Measurements from ENCODE around the gene UNC5CL.

Gene UNC5CL

DNA sequence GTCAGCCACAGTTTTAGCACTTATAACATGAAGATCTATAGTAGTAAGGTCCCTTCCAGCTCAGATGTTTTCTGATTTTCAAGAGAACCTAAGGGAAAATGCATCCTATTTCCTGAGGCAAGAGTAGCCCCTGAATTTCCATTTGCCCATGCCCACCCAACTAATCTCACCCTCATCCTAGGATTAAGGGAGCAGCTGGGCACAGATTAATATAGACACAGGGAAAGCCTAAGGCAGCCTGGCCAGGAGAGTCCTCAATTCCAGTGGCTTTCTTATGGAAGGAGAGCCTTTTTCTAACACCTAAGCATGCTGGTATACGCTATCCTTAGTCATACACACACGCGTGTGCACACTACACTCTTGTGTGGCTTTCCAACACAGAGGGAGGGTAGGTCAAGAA, 15.5 kb upstream of the UNC5CL start:
- Histone ChIP-seq H3K27me3 (ENCODE audit: low read depth) (no peaks in the 10 kb centered on the region), H3K9me3 (no peaks in the 10 kb centered on the region), H3K36me3 (replicated peaks) (no peaks in the 10 kb centered on the region), H3K4me1 (no peaks in the 10 kb centered on the region), H3K4me3 (no peak overlapping the region)
- DNase-seq (ENCODE audit: low spot score in 2 of 2) = no peak
- in situ Hi-C loops (cut with MboI; ENCODE audit: low sequenced_read_pairs) = no loop called here

DNA sequence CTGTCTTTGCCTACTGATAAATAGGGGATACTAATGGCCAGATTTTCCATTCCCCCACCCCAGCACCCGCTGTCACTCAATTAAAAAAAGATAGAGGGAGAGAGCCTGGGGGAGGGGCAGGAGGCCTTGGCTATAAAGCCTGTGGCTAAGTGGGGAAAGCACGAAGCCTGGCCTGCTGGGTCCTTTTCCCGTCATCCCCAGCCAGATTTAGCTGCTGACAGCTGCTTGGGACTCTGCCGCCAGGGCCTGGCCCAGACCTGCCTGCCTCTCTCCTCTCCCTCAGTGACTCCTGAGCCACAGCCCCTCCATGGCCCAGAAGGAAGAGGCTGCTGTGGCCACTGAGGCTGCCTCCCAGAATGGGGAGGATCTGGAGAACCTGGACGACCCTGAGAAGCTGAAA, 14.0 kb upstream of the UNC5CL start, which contains the start of gene APOBEC2:
TSS of gene APOBEC2 (plus strand) at position 162 of the 400 bp plus-strand sequence. CDS start at position 308, 146 bp downstream.
- Histone ChIP-seq H3K36me3 (replicated peaks) (no peaks in the 10 kb centered on the region), H3K9me3 (no peaks in the 10 kb centered on the region), H3K4me3 (no peak within 1 kb of the TSS), H3K27me3 (ENCODE audit: low read depth) (no peaks in the 10 kb centered on the region), H3K4me1 (no peaks in the 10 kb centered on the region)
- in situ Hi-C loops (cut with MboI; ENCODE audit: low sequenced_read_pairs) = no loop called here
- DNase-seq (ENCODE audit: low spot score in 2 of 2) = no peak

DNA sequence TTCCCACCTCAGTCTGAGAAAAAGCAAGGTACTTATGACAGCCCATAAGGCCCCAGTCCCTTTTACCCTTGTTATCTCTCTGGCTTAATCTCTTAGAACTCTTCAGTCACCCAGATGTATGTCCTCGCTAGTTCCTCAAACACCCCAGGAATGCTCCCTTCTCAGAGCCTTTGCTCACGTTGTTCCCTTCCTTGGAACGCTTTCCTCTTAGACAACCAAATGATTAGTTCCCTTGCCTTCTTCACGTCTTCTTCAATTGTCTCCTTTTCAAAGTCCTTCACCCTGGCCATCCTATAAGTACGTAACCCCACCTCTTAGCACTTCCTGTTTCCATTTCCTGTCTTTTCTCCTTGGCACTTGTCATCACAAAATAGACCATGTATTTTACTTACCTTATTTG, 12.9 kb upstream of the UNC5CL start:
- in situ Hi-C loops (cut with MboI; ENCODE audit: low sequenced_read_pairs) = no loop called here
- no peak for DNase-seq (ENCODE audit: low spot score in 2 of 2)
- no peaks in the 10 kb centered on the region for H3K4me1 ChIP-seq
- no peak overlapping the region for H3K4me3 ChIP-seq
- H3K9me3 ChIP-seq = no peaks in the 10 kb centered on the region
- no peaks in the 10 kb centered on the region for H3K27me3 ChIP-seq (ENCODE audit: low read depth)
- no peaks in the 10 kb centered on the region for H3K36me3 ChIP-seq (replicated peaks)

DNA sequence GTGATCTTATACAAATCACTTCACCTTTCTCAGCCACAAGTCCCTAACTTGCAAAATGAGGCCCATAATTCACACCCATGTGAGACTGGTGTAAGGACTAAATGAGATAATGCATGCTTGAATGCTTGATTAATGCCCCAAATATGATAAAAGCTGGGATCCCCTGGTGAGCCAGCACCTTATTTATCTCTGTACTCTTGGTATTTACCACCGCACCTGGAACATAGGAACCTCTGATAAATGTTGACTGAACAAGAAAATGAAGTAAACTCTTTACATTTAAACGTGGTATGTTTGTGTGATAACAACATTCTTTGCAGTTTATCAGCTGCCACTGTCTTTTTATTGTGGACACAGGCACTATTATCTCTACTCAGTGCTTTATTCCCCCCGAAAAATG, 11.5 kb upstream of the UNC5CL start:
- no peaks in the 10 kb centered on the region for H3K4me1 ChIP-seq
- in situ Hi-C loops (cut with MboI; ENCODE audit: low sequenced_read_pairs) = no loop called here
- DNase-seq (ENCODE audit: low spot score in 2 of 2) = no peak
- H3K36me3 ChIP-seq (replicated peaks) = no peaks in the 10 kb centered on the region
- no peaks in the 10 kb centered on the region for H3K27me3 ChIP-seq (ENCODE audit: low read depth)
- H3K4me3 ChIP-seq = no peak overlapping the region
- H3K9me3 ChIP-seq = no peaks in the 10 kb centered on the region

DNA sequence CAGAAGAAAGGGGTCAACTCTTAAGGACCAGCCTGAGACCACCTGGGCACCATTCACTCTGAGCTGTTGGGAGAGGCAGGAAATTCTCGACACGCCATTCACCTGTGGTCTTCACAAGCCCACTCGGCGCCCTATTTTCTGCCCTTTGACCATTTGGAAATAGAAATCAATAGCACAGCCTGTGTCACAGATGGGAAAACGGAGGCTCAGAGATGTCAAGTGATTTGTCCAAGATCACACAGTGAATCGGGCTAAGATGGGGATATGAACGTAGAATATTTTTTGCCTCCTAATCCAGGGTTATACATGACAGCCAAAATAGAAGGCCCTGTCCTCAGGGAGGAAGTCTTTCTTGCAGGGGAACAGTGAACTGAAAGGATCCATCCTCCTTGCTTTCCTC, 10.9 kb upstream of the UNC5CL start:
- H3K4me1 ChIP-seq = no peaks in the 10 kb centered on the region
- no peaks in the 10 kb centered on the region for H3K9me3 ChIP-seq
- H3K27me3 ChIP-seq (ENCODE audit: low read depth) = no peaks in the 10 kb centered on the region
- in situ Hi-C loops (cut with MboI; ENCODE audit: low sequenced_read_pairs) = loop anchor here (25.0 kb wide), 1 partner anchor 1713 kb away; no protein-coding TSS in a partner anchor
- H3K36me3 ChIP-seq (replicated peaks) = no peaks in the 10 kb centered on the region
- H3K4me3 ChIP-seq = no peak overlapping the region
- DNase-seq (ENCODE audit: low spot score in 2 of 2) = no peak

GRCh38 chr6:41049521-41049920, 10.5 kb upstream of the UNC5CL start:
- Histone ChIP-seq H3K27me3 (ENCODE audit: low read depth) (no peaks in the 10 kb centered on the region), H3K9me3 (no peaks in the 10 kb centered on the region), H3K4me1 (no peaks in the 10 kb centered on the region), H3K36me3 (replicated peaks) (no peaks in the 10 kb centered on the region), H3K4me3 (no peak overlapping the region)
- in situ Hi-C loops (cut with MboI; ENCODE audit: low sequenced_read_pairs) = loop anchor here (25.0 kb wide), 1 partner anchor 1712 kb away; no protein-coding TSS in a partner anchor
- DNase-seq (ENCODE audit: low spot score in 2 of 2) = no peak

DNA sequence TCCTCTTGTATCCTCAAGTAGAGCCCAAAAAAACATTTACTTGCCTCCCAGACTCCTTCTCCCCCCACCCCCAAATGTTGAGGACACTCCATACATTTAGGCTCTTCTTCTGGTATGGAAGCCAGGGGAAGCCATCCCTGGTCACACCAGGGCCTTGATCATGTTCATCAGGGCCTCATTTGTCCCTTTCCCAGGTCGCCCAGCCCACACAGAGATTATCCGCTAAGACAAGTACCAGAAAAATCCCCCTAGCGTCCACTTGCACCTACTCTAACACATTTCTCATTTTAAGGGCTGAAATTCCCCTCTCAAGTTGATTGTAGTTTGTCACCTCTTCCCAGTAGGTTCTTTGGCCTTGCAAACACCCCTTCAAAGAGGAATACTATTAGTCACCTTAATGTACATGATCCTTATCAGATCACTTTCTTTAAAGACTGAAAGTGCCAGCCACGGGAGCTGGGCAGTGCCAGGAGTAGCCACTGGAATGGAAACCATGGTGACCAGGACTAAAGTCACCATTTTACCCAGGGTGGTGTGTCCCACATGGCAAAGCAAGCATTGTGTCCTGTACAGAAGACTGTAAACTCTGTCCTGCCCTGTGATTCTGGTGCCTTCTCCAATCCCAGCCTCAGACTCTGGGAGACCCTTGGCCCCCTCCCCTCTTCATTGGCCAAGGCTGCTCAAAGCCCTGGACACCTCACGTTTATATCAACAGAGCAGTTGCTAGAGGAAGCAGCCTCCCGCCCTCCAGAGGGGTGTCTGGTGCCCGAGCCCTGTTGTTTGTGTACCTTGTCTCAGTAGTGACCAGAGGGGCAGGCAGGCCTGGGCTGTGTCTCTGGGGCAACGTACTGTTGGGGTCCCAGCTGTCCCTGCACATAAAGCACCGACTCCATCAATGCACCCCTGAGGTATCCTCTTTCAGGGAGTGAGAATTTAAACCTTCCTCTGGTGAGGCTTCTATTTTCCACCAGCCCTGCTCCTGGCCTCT, 9.0 kb upstream of the UNC5CL start:
- in situ Hi-C loops (cut with MboI; ENCODE audit: low sequenced_read_pairs) = loop anchor here (25.0 kb wide), 1 partner anchor 1711 kb away; no protein-coding TSS in a partner anchor
- no peaks in the 10 kb centered on the region for H3K4me1 ChIP-seq
- DNase-seq (ENCODE audit: low spot score in 2 of 2) = no peak
- no peaks in the 10 kb centered on the region for H3K36me3 ChIP-seq (replicated peaks)
- no peaks in the 10 kb centered on the region for H3K9me3 ChIP-seq
- no peak overlapping the region for H3K4me3 ChIP-seq
- no peaks in the 10 kb centered on the region for H3K27me3 ChIP-seq (ENCODE audit: low read depth)

- no peaks in the 10 kb centered on the region for H3K4me1 ChIP-seq
- no peak overlapping the region for H3K4me3 ChIP-seq
- H3K9me3 ChIP-seq = no peaks in the 10 kb centered on the region
- H3K36me3 ChIP-seq (replicated peaks) = no peaks in the 10 kb centered on the region
- no peak for DNase-seq (ENCODE audit: low spot score in 2 of 2)
- no peaks in the 10 kb centered on the region for H3K27me3 ChIP-seq (ENCODE audit: low read depth)
- in situ Hi-C loops (cut with MboI; ENCODE audit: low sequenced_read_pairs) = loop anchor here (25.0 kb wide), 1 partner anchor 1710 kb away; no protein-coding TSS in a partner anchor
Measured at GRCh38 chr6:41047306-41047705, 8.3 kb upstream of the UNC5CL start.

- Histone ChIP-seq H3K27me3 (ENCODE audit: low read depth) (no peaks in the 10 kb centered on the region), H3K9me3 (no peaks in the 10 kb centered on the region), H3K4me1 (no peaks in the 10 kb centered on the region), H3K36me3 (replicated peaks) (no peaks in the 10 kb centered on the region), H3K4me3 (no peak overlapping the region)
- no peak for DNase-seq (ENCODE audit: low spot score in 2 of 2)
- in situ Hi-C loops (cut with MboI; ENCODE audit: low sequenced_read_pairs) = loop anchor here (25.0 kb wide), 1 partner anchor 1709 kb away; no protein-coding TSS in a partner anchor
Measured at GRCh38 chr6:41046084-41046483, 7.1 kb upstream of the UNC5CL start.

DNA sequence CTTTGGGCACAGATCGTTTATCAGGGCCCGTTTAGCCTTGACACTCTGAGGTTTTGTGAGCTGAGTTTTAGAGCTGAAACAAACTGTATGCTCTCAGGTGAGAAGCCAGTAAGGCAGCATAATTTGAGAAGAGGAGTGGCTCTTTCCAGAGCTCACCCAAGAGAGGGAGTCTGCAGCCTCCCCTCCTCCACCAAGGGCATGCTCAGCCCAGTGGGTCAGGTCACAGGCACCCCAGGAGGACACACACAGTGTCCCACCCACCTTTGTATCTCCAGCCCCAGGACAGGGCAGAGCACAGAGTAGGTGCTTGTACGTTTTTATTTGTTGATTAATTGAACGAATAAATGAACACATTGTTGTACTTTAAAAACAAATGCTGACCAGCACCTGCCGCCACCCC, 6.6 kb upstream of the UNC5CL start:
- in situ Hi-C loops (cut with MboI; ENCODE audit: low sequenced_read_pairs) = loop anchor here (25.0 kb wide), 1 partner anchor 1708 kb away; no protein-coding TSS in a partner anchor
- no peak for DNase-seq (ENCODE audit: low spot score in 2 of 2)
- Histone ChIP-seq H3K4me3 (no peak overlapping the region), H3K4me1 (no peaks in the 10 kb centered on the region), H3K27me3 (ENCODE audit: low read depth) (no peaks in the 10 kb centered on the region; the same call in 1 of the 2 replicates), H3K36me3 (replicated peaks) (no peaks in the 10 kb centered on the region), H3K9me3 (no peaks in the 10 kb centered on the region)

DNA sequence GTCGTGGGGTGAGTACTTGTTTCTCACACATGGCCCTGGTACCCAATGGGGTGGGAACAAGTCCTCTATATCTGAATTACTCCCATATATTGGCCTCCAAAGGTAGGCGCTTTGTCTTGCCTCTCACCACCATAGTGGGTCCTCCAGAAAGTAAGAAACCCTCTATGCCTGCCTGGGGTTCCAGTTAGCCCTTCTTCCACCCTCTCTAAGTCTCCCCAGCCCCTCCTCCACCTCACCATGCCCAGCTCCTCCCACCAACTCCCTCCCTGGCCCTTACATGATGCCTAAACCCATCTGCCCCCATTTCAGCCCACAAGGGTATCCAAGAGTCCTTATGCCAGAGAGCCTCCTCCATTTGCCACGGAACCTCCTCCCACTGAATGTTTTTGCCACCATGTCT, 4.1 kb upstream of the UNC5CL start:
- DNase-seq (ENCODE audit: low spot score in 2 of 2) = no peak
- Histone ChIP-seq H3K4me3 (no peak overlapping the region), H3K36me3 (replicated peaks) (no peaks in the 10 kb centered on the region), H3K4me1 (no peaks in the 10 kb centered on the region), H3K9me3 (no peaks in the 10 kb centered on the region), H3K27me3 (ENCODE audit: low read depth) (no peaks in the 10 kb centered on the region; the same call in 1 of the 2 replicates)
- in situ Hi-C loops (cut with MboI; ENCODE audit: low sequenced_read_pairs) = loop anchor here (25.0 kb wide), 1 partner anchor 1706 kb away; no protein-coding TSS in a partner anchor

GRCh38 chr6:41042226-41043055, 3.4 kb upstream of the UNC5CL start, which contains the start of gene TSPO2:
TSPO2 (plus strand) TSS chr6:41042467; CDS start chr6:41042986, 519 bp downstream.
- H3K27me3 ChIP-seq (ENCODE audit: low read depth) = no peaks in the 10 kb centered on the region; the same call in 1 of the 2 replicates
- H3K9me3 ChIP-seq = no peaks in the 10 kb centered on the region
- no peak for DNase-seq (ENCODE audit: low spot score in 2 of 2)
- H3K4me3 ChIP-seq = no peak within 1 kb of the TSS
- in situ Hi-C loops (cut with MboI; ENCODE audit: low sequenced_read_pairs) = loop anchor here (25.0 kb wide), 1 partner anchor 1705 kb away; no protein-coding TSS in a partner anchor
- H3K36me3 ChIP-seq (replicated peaks) = no peaks in the 10 kb centered on the region
- no peaks in the 10 kb centered on the region for H3K4me1 ChIP-seq

DNA sequence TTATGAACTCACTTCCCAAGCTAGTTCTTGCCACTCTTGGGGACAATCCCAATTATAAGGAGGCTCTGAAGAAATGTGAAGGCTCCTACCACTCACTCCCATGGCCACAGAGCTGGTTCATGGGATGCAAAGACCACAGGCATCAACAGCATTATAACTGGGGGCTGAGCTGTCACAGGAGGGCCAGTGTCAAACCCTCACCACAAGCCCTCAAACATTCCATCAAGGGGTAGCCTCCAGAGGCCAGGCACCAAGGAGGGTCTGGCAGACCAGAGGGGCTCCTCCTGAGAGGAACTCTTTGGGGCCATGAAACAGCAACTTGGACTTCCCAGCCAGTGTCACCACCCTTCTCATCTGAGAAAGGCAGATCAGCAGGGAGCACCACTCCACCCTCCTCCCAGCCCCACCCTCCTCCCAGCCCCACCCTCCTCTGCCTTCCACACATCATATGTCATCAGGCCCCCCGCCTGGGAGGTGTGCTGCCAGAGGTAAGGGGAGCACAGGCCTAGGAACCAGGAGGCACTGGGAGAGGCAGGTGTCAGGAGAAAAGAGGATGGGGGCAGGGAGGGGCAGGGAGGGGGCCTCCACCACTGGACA, 2.0 kb upstream of the UNC5CL start:
- Histone ChIP-seq H3K27me3 (ENCODE audit: low read depth) (no peaks in the 10 kb centered on the region; the same call in 1 of the 2 replicates), H3K4me3 (no peak overlapping the region), H3K36me3 (replicated peaks) (no peaks in the 10 kb centered on the region), H3K4me1 (no peaks in the 10 kb centered on the region), H3K9me3 (no peaks in the 10 kb centered on the region)
- in situ Hi-C loops (cut with MboI; ENCODE audit: low sequenced_read_pairs) = loop anchor here (25.0 kb wide), 1 partner anchor 1704 kb away; no protein-coding TSS in a partner anchor
- no peak for DNase-seq (ENCODE audit: low spot score in 2 of 2)

Measured in HAP-1 (cell line).